RWPE2 (cell line): ENCODE results near the gene DSCAML1.

ENCODE experiments used
- ATAC-seq: fragments of 200-7000 bp; cut with Tn5 transposase; 3 replicates; pipeline ENCODE4 v1.9.1; 2021; ENCODE audit warnings: low read depth
- DNase-seq: peaks from one replicate; pipeline ENCODE4 v3.0.0-alpha.2; 2020; ENCODE audit warnings: low spot score
- H3K27ac ChIP-seq: fragments of 450-650 bp; 2 replicates; pipeline ENCODE4 v1.5.1; 2017; ENCODE audit warnings: mild to moderate bottlenecking; ENCODE audit not compliant: poor library complexity, severe bottlenecking
- H3K27me3 ChIP-seq: fragments of 250-450 bp; sonication (Bioruptor Pico); 2 replicates; pipeline ENCODE4 v1.5.1; 2021; ENCODE audit warnings: mild to moderate bottlenecking, moderate library complexity; ENCODE audit not compliant: insufficient read depth, poor library complexity, severe bottlenecking
- H3K36me3 ChIP-seq: fragments of 250-450 bp; sonication (Bioruptor Pico); 2 replicates; pipeline ENCODE4 v1.5.1; 2020; ENCODE audit warnings: low read depth, mild to moderate bottlenecking, moderate library complexity
- H3K4me1 ChIP-seq: fragments of 250-450 bp; sonication (Bioruptor Pico); 2 replicates; pipeline ENCODE4 v1.5.1; 2021; ENCODE audit warnings: mild to moderate bottlenecking, moderate library complexity; ENCODE audit not compliant: insufficient read depth, poor library complexity, severe bottlenecking
- H3K4me3 ChIP-seq: fragments of 250-450 bp; sonication (Bioruptor Pico); 2 replicates; pipeline ENCODE4 v1.5.1; 2021; ENCODE audit warnings: mild to moderate bottlenecking, moderate library complexity; ENCODE audit not compliant: severe bottlenecking
- H3K9me3 ChIP-seq: fragments of 250-450 bp; sonication (Bioruptor Pico); 2 replicates; pipeline ENCODE4 v1.5.1; 2021; ENCODE audit warnings: mild to moderate bottlenecking, moderate library complexity; ENCODE audit not compliant: severe bottlenecking
- CTCF ChIP-seq: fragments of 450-650 bp; IDR thresholded peaks from one replicate; pipeline ENCODE4 v1.5.1; 2017; ENCODE audit warnings: mild to moderate bottlenecking, moderate library complexity; ENCODE audit not compliant: poor library complexity, severe bottlenecking

DSCAML1 gene

GRCh38 chr11:117834838-117835443 is 37.9 kb upstream of the DSCAML1 start:
- no peaks in the 10 kb centered on the region for H3K4me1 ChIP-seq
- H3K9me3 ChIP-seq = no peaks in the 10 kb centered on the region
- DNase-seq (no peak), ATAC-seq (no peak)
- H3K27ac ChIP-seq = no peak overlapping the region
- H3K4me3 ChIP-seq = no peak overlapping the region
- H3K36me3 ChIP-seq = no peaks in the 10 kb centered on the region
- H3K27me3 ChIP-seq = no peaks in the 10 kb centered on the region
- no peak for TF ChIP-seq CTCF

- Histone ChIP-seq H3K4me1 (no peaks in the 10 kb centered on the region), H3K36me3 (no peaks in the 10 kb centered on the region), H3K27me3 (no peaks in the 10 kb centered on the region), H3K4me3 (no peak overlapping the region), H3K27ac (no peak overlapping the region), H3K9me3 (no peaks in the 10 kb centered on the region)
- DNase-seq (no peak), ATAC-seq (no peak)
- no peak for TF ChIP-seq CTCF
Measured at GRCh38 chr11:117834068-117834810, 37.2 kb upstream of the DSCAML1 start.

- H3K4me3 ChIP-seq = no peak overlapping the region
- no peaks in the 10 kb centered on the region for H3K4me1 ChIP-seq
- no peaks in the 10 kb centered on the region for H3K9me3 ChIP-seq
- DNase-seq (no peak), ATAC-seq (peak; percentile 6; the same call in 1 of the 3 replicates)
- TF ChIP-seq CTCF = no peak
- H3K27ac ChIP-seq = no peak overlapping the region
- H3K27me3 ChIP-seq = no peaks in the 10 kb centered on the region
- H3K36me3 ChIP-seq = no peaks in the 10 kb centered on the region
Measured at GRCh38 chr11:117833401-117833891, 36.4 kb upstream of the DSCAML1 start.

GRCh38 chr11:117832511-117832910 is 35.5 kb upstream of the DSCAML1 start:
- Histone ChIP-seq H3K36me3 (no peaks in the 10 kb centered on the region), H3K27ac (no peak overlapping the region), H3K4me1 (no peaks in the 10 kb centered on the region), H3K9me3 (no peaks in the 10 kb centered on the region), H3K4me3 (no peak overlapping the region), H3K27me3 (no peaks in the 10 kb centered on the region)
- no peak for TF ChIP-seq CTCF
- no peak for DNase-seq
- no peak for ATAC-seq
